CD14-positive monocyte (primary cell): ENCODE measurements around the gene MDFIC. TPM values are rescaled to one million over a fixed set of nuclear protein-coding genes. Genes with fewer than 3 reads are reported as not detected.

ENCODE experiments used
- DNase-seq, 3 donors: peaks; one replicate each; pipeline ENCODE4 v3.0.0-alpha.2; 2011 to 2022
- H2AFZ ChIP-seq: 2 replicates; pipeline ENCODE4 v1.6.0; 2012; ENCODE audit warnings: mild to moderate bottlenecking, low read depth, low read length, inconsistent platforms; ENCODE audit not compliant: insufficient read depth, poor library complexity, severe bottlenecking
- H3K27ac ChIP-seq, 2 donors: 1 replicate in 1 of 2; 2 replicates in 1 of 2; pipeline ENCODE4 v1.5.1; 2012 to 2013; ENCODE audit warnings: low read length in 2 of 2, control low read depth in 1 of 2, inconsistent platforms in 1 of 2, low read depth in 1 of 2, mild to moderate bottlenecking in 1 of 2
- H3K27me3 ChIP-seq, 2 donors: one replicate each; pipeline versions ENCODE4 v1.6.0 to v1.6.1; 2011 to 2013; ENCODE audit warnings: low read length in 2 of 2; ENCODE audit not compliant: control insufficient read depth in 2 of 2, insufficient read depth in 2 of 2
- H3K36me3 ChIP-seq, 2 donors: replicated peaks in 1 of 2; 1 replicate in 1 of 2; 2 replicates in 1 of 2; pipeline versions ENCODE4 v1.5.1 to v1.6.1; 2012 to 2013; ENCODE audit warnings: low read length in 2 of 2, control low read depth in 1 of 2, inconsistent platforms in 1 of 2, mild to moderate bottlenecking in 1 of 2; ENCODE audit not compliant: insufficient read depth in 2 of 2, control insufficient read depth in 1 of 2
- H3K4me1 ChIP-seq, 2 donors: 1 replicate in 1 of 2; 2 replicates in 1 of 2; pipeline versions ENCODE4 v1.5.1 to v1.6.1; 2012 to 2013; ENCODE audit warnings: low read length in 2 of 2, control low read depth in 1 of 2, inconsistent platforms in 1 of 2, mild to moderate bottlenecking in 1 of 2, moderate library complexity in 1 of 2; ENCODE audit not compliant: insufficient read depth in 2 of 2, control insufficient read depth in 1 of 2
- H3K4me2 ChIP-seq: replicated peaks from 2 replicates; pipeline ENCODE3; 2012; ENCODE audit warnings: low read length, moderate library complexity, mild to moderate bottlenecking; ENCODE audit not compliant: poor library complexity, severe bottlenecking; ENCODE audit errors: extremely low read depth
- H3K4me3 ChIP-seq, 3 experiments: fragments of 200-600 bp in 1 of 3; sonication (generic) in 1 of 3; replicated peaks in 1 of 3; 1 replicate in 2 of 3; 2 replicates in 1 of 3; pipeline ENCODE4 v1.5.1; 2011 to 2013; ENCODE audit warnings: low read length in 3 of 3, mild to moderate bottlenecking in 3 of 3, control low read depth in 2 of 3, low read depth in 2 of 3, inconsistent platforms in 1 of 3, moderate library complexity in 1 of 3
- H3K79me2 ChIP-seq: 2 replicates; pipeline ENCODE4 v1.6.0; 2012; ENCODE audit warnings: mild to moderate bottlenecking, control low read depth, inconsistent platforms, low read length, moderate library complexity; ENCODE audit not compliant: insufficient read depth
- H3K9ac ChIP-seq: 2 replicates; pipeline ENCODE4 v1.6.0; 2017; ENCODE audit warnings: low read length, mild to moderate bottlenecking; ENCODE audit not compliant: insufficient read depth, poor library complexity, severe bottlenecking
- H3K9me3 ChIP-seq, 2 donors: replicated peaks in 1 of 2; 1 replicate in 1 of 2; 2 replicates in 1 of 2; pipeline versions ENCODE4 v1.5.1 to v1.6.1; 2012 to 2013; ENCODE audit warnings: low read length in 2 of 2, control low read depth in 1 of 2; ENCODE audit not compliant: control insufficient read depth in 1 of 2, insufficient read depth in 1 of 2
- H4K20me1 ChIP-seq: 2 replicates; pipeline ENCODE4 v1.6.0; 2012; ENCODE audit warnings: mild to moderate bottlenecking, low read length, control low read depth, moderate library complexity; ENCODE audit not compliant: insufficient read depth
- H3K27ac Mint-ChIP-seq, 7 donors: one replicate each; pipeline ENCODE4 v1.8.0; 2020; ENCODE audit warnings: mild to moderate bottlenecking in 7 of 7, mixed read lengths in 7 of 7, moderate library complexity in 6 of 7, inconsistent platforms in 2 of 7
- H3K27me3 Mint-ChIP-seq, 3 donors: one replicate each; pipeline ENCODE4 v1.8.0; 2021 to 2022; ENCODE audit warnings: low read depth in 3 of 3, mild to moderate bottlenecking in 3 of 3, mixed read lengths in 3 of 3, moderate library complexity in 3 of 3, inconsistent platforms in 1 of 3
- H3K36me3 Mint-ChIP-seq, 2 donors: one replicate each; pipeline ENCODE4 v1.8.0; 2020; ENCODE audit warnings: mixed read lengths in 2 of 2, inconsistent platforms in 1 of 2, mild to moderate bottlenecking in 1 of 2
- H3K4me1 Mint-ChIP-seq: one replicate; pipeline ENCODE4 v1.8.0; 2020; ENCODE audit warnings: mild to moderate bottlenecking, mixed read lengths
- H3K4me3 Mint-ChIP-seq, 2 donors: one replicate each; pipeline ENCODE4 v1.8.0; 2020; ENCODE audit warnings: mild to moderate bottlenecking in 2 of 2, mixed read lengths in 2 of 2, moderate library complexity in 1 of 2
- H3K9me3 Mint-ChIP-seq, 7 donors: one replicate each; pipeline ENCODE4 v1.8.0; 2020 to 2022; ENCODE audit warnings: mixed read lengths in 7 of 7, mild to moderate bottlenecking in 6 of 7, moderate library complexity in 6 of 7, inconsistent platforms in 2 of 7
- WGBS: methylation state at CpG from one replicate; pipeline ENCODE4 v1.1.5; 2013; ENCODE audit warnings: missing lambda C conversion rate; ENCODE audit not compliant: insufficient coverage; 5-methylcytosine and 5-hydroxymethylcytosine counted together
- intact Hi-C, 2 donors: fragments of 100-400 bp; cut with micrococcal nuclease; formaldehyde crosslinking; loops; one replicate each; pipeline versions ENCODE4 v1.15.0 to v1.15.1; 2023
- polyA plus RNA-seq, 3 donors: library from polyadenylated mRNA; depleted of rRNA in 1 of 3; unstranded in 2 of 3; stranded (reverse) in 1 of 3; fragments of 300-500 nt in 2 of 3; fragments of >200 nt in 1 of 3; fragmentation: Illumina TruSeq in 2 of 3; gene quantifications; 1 replicate in 2 of 3; 2 replicates in 1 of 3; pipeline ENCODE4 v1.2.3, GENCODE V29; 2012 to 2021
- TF ChIP-seq, protein P1 (sequence below): fragments of 200-600 bp; IDR thresholded peaks from one replicate; pipeline ENCODE4 v1.8.0; 2022; ENCODE audit warnings: antibody characterized with exemption, mild to moderate bottlenecking

The MDFIC gene
- polyA plus RNA-seq, 3 donors = 13.0 to 30.0 (median 19.9) TPM

- intact Hi-C loops = no loop called here
- Histone ChIP-seq H3K79me2 (no peaks in the 10 kb centered on the region), H3K4me2 (no peak overlapping the region), H3K9me3 (no peaks in the 10 kb centered on the region), H3K27me3 (no peaks in the 10 kb centered on the region), H3K4me3 (no peak overlapping the region), H4K20me1 (no peaks in the 10 kb centered on the region), H2AFZ (no peak overlapping the region), H3K27ac (no peak overlapping the region), H3K4me1 (peaks cover 0 to 3% of the 10 kb centered on the region in 2 donors), H3K36me3 (no peaks in the 10 kb centered on the region), H3K9ac (no peak overlapping the region)
- no peak for DNase-seq
- 80% methylated on average over 1 of the region's 2 CpGs for whole genome bisulfite sequencing
- Mint-ChIP-seq H3K4me1 (peaks cover 12% of the 10 kb centered on the region), H3K9me3 (peaks cover 0 to 3% (median 0%) of the 10 kb centered on the region in 7 donors), H3K27ac (no peak overlapping the region), H3K27me3 (no peaks in the 10 kb centered on the region), H3K4me3 (no peak overlapping the region), H3K36me3 (no peaks in the 10 kb centered on the region)
- TF ChIP-seq, protein P1, sequence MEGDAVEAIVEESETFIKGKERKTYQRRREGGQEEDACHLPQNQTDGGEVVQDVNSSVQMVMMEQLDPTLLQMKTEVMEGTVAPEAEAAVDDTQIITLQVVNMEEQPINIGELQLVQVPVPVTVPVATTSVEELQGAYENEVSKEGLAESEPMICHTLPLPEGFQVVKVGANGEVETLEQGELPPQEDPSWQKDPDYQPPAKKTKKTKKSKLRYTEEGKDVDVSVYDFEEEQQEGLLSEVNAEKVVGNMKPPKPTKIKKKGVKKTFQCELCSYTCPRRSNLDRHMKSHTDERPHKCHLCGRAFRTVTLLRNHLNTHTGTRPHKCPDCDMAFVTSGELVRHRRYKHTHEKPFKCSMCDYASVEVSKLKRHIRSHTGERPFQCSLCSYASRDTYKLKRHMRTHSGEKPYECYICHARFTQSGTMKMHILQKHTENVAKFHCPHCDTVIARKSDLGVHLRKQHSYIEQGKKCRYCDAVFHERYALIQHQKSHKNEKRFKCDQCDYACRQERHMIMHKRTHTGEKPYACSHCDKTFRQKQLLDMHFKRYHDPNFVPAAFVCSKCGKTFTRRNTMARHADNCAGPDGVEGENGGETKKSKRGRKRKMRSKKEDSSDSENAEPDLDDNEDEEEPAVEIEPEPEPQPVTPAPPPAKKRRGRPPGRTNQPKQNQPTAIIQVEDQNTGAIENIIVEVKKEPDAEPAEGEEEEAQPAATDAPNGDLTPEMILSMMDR = no peak
Measured at GRCh38 chr7:115042596-115042995, 120.7 kb downstream of the MDFIC start.

- H3K27me3 Mint-ChIP-seq = no peaks in the 10 kb centered on the region
- H3K36me3 Mint-ChIP-seq = no peaks in the 10 kb centered on the region
- intact Hi-C loops = no loop called here
- no peaks in the 10 kb centered on the region for H4K20me1 ChIP-seq
- no peak overlapping the region for H3K4me3 Mint-ChIP-seq
- WGBS = no CpG with 5 or more reads among the region's 2 CpGs
- DNase-seq = no peak
- H3K4me1 ChIP-seq = peaks cover 0 to 3% of the 10 kb centered on the region in 2 donors
- no peak overlapping the region for H3K9ac ChIP-seq
- H2AFZ ChIP-seq = peak overlapping the region; percentile 6
- no peak overlapping the region for H3K27ac ChIP-seq
- H3K4me2 ChIP-seq = no peak overlapping the region
- no peak overlapping the region for H3K4me3 ChIP-seq
- H3K27me3 ChIP-seq = no peaks in the 10 kb centered on the region
- no peaks in the 10 kb centered on the region for H3K9me3 ChIP-seq
- no peaks in the 10 kb centered on the region for H3K36me3 ChIP-seq
- H3K9me3 Mint-ChIP-seq = peaks cover 0 to 1% (median 0%) of the 10 kb centered on the region in 7 donors
- H3K4me1 Mint-ChIP-seq = peaks cover 9% of the 10 kb centered on the region
- no peak overlapping the region for H3K27ac Mint-ChIP-seq
- TF ChIP-seq, protein P1 = no peak
- H3K79me2 ChIP-seq = no peaks in the 10 kb centered on the region
Measured at GRCh38 chr7:115043605-115044004, 121.7 kb downstream of the MDFIC start.
